Activated naive CD4-positive, alpha-beta T cell treated with anti-CD3 and anti-CD28 coated beads, Interleukin-2, amount 50 U/mL, for 24 hours (primary cell): ENCODE measurements around the gene ENTPD6.
A peak's percentile ranks its signal among the peaks of the same experiment; 100 is the strongest.
"Not testable (repeated sequence)": the region's sequence is repeated elsewhere in the genome, so short reads cannot be mapped to it uniquely, and the experiment has no call there.

ENCODE experiments used
- H3K27ac Mint-ChIP-seq: one replicate; pipeline ENCODE4 v1.8.0; 2021; ENCODE audit warnings: mild to moderate bottlenecking, mixed read lengths
- H3K27me3 Mint-ChIP-seq: one replicate; pipeline ENCODE4 v1.8.0; 2021; ENCODE audit warnings: mixed read lengths
- H3K36me3 Mint-ChIP-seq: one replicate; pipeline ENCODE4 v1.8.0; 2021; ENCODE audit warnings: mixed read lengths
- H3K4me1 Mint-ChIP-seq: one replicate; pipeline ENCODE4 v1.8.0; 2021; ENCODE audit warnings: mixed read lengths
- H3K4me3 Mint-ChIP-seq: one replicate; pipeline ENCODE4 v1.8.0; 2021; ENCODE audit warnings: mild to moderate bottlenecking, mixed read lengths
- H3K9me3 Mint-ChIP-seq: one replicate; pipeline ENCODE4 v1.8.0; 2021; ENCODE audit warnings: mixed read lengths

Gene ENTPD6

GRCh38 chr20:25178563-25179438, 16.7 kb upstream of the ENTPD6 start:
- Mint-ChIP-seq H3K27me3 (peaks cover 4% of the 10 kb centered on the region), H3K36me3 (peaks cover 6% of the 10 kb centered on the region), H3K4me1 (peaks cover 4% of the 10 kb centered on the region), H3K27ac (no peak overlapping the region), H3K9me3 (peaks cover 4% of the 10 kb centered on the region), H3K4me3 (no peak overlapping the region)

GRCh38 chr20:25179439-25180089, 15.9 kb upstream of the ENTPD6 start:
- no peak overlapping the region for H3K27ac Mint-ChIP-seq
- peaks cover 8% of the 10 kb centered on the region for H3K27me3 Mint-ChIP-seq
- peaks cover 6% of the 10 kb centered on the region for H3K9me3 Mint-ChIP-seq
- H3K36me3 Mint-ChIP-seq, result peaks cover 7% of the 10 kb centered on the region
- no peak overlapping the region for H3K4me3 Mint-ChIP-seq
- H3K4me1 Mint-ChIP-seq, result peaks cover 4% of the 10 kb centered on the region

DNA sequence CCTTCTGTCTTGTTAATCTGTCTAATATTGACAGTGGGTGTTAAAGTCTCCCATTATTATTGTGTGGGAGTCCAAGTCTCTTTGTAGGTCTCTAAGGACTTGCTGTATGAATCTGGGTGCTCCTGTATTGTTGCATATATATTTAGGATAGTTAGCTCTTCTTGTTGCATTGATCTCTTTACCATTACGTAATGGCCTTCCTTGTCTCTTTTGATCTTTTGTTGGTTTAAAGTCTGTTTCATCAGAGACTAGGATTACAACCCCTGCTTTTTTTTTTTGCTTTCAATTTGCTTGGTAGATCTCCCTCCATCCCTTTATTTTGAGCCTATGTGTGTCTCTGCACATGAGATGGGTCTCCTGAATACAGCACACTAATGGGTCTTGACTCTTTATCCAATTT, 11.1 kb upstream of the ENTPD6 start:
- peaks cover 20% of the 10 kb centered on the region for H3K27me3 Mint-ChIP-seq
- H3K4me3 Mint-ChIP-seq, result not testable (repeated sequence)

GRCh38 chr20:25187220-25187619, 8.3 kb upstream of the ENTPD6 start:
- no peak overlapping the region for H3K4me3 Mint-ChIP-seq
- no peaks in the 10 kb centered on the region for H3K4me1 Mint-ChIP-seq
- peaks cover 6% of the 10 kb centered on the region for H3K9me3 Mint-ChIP-seq
- no peak overlapping the region for H3K27ac Mint-ChIP-seq
- H3K27me3 Mint-ChIP-seq, result peaks cover 20% of the 10 kb centered on the region
- H3K36me3 Mint-ChIP-seq, result peaks cover 7% of the 10 kb centered on the region

More for the DNA sequence above, 11.1 kb upstream of the ENTPD6 start:
- H3K36me3 Mint-ChIP-seq, H3K9me3 Mint-ChIP-seq, H3K4me1 Mint-ChIP-seq, H3K27ac Mint-ChIP-seq: not testable (repeated sequence)

GRCh38 chr20:25187635-25188034, 7.9 kb upstream of the ENTPD6 start:
- Mint-ChIP-seq H3K9me3 (peaks cover 6% of the 10 kb centered on the region), H3K36me3 (peaks cover 7% of the 10 kb centered on the region), H3K4me1 (no peaks in the 10 kb centered on the region), H3K4me3 (no peak overlapping the region), H3K27ac (no peak overlapping the region), H3K27me3 (peaks cover 19% of the 10 kb centered on the region)

DNA sequence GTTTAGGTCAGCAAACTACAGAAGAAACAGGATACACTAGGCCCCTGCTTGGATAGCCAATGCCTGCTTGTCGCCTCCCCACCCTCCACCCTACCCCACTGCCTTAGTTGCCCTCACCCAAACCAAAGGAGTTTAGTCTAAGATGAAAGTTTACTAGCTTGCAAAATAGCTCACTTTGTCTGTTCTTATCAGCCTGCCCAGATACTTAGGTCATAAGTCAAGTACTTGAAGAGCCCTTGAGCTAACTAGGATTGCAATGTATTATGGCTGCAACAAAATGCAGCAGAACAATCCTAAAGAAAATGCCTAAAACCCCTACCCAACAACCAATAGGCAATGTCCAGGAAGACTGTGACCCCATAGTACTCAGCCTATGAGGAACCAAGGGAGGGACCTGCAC, 7.3 kb upstream of the ENTPD6 start:
- Mint-ChIP-seq H3K4me3 (no peak overlapping the region), H3K9me3 (peaks cover 6% of the 10 kb centered on the region), H3K4me1 (no peaks in the 10 kb centered on the region), H3K27ac (no peak overlapping the region), H3K27me3 (peaks cover 19% of the 10 kb centered on the region), H3K36me3 (peaks cover 7% of the 10 kb centered on the region)

DNA sequence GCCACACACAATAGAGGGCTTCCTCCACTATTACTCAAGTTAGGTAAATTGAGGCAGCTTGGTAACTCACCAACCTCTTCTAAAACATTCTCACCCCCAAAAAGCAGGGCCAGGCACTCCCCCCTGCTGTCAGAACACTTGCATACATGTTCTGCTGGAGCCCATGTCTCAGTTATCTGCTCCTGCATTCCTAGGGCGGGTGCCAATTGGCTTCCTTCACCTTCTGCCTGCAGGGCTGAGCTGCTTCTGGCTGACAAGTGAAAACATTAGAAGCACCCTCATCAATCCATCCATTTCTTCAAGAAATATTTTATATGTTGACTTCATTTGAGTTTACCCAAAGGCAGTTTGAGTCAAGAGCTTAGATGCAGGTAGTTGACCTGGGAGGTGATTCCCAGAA, 4.5 kb upstream of the ENTPD6 start:
- H3K27me3 Mint-ChIP-seq, result peaks cover 8% of the 10 kb centered on the region
- H3K36me3 Mint-ChIP-seq, result no peaks in the 10 kb centered on the region
- no peaks in the 10 kb centered on the region for H3K9me3 Mint-ChIP-seq
- H3K4me3 Mint-ChIP-seq, result no peak overlapping the region
- peaks cover 11% of the 10 kb centered on the region for H3K4me1 Mint-ChIP-seq
- no peak overlapping the region for H3K27ac Mint-ChIP-seq

DNA sequence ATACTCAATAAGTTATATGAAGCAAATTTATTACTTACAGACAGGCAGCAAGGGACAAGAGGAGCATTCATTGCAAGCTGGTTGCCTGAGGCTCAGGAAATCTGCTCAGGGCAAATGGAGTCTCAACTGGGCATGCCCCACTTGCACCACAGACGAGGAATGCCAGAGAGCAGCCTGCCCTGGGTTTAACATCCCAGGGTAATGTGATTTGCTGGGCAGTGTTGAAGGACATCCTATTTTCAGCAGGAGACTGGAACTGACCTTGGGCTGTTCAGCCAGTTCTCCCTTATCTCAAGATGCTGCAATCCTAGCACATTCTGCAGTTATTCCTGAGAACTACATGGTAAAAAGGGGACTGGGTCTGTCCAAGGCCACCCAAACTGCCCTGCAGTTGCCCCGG, 3.8 kb upstream of the ENTPD6 start:
- H3K27ac Mint-ChIP-seq, result no peak overlapping the region
- no peaks in the 10 kb centered on the region for H3K36me3 Mint-ChIP-seq
- H3K27me3 Mint-ChIP-seq, result peaks cover 7% of the 10 kb centered on the region
- no peaks in the 10 kb centered on the region for H3K9me3 Mint-ChIP-seq
- peaks cover 17% of the 10 kb centered on the region for H3K4me1 Mint-ChIP-seq
- H3K4me3 Mint-ChIP-seq, result no peak overlapping the region

DNA sequence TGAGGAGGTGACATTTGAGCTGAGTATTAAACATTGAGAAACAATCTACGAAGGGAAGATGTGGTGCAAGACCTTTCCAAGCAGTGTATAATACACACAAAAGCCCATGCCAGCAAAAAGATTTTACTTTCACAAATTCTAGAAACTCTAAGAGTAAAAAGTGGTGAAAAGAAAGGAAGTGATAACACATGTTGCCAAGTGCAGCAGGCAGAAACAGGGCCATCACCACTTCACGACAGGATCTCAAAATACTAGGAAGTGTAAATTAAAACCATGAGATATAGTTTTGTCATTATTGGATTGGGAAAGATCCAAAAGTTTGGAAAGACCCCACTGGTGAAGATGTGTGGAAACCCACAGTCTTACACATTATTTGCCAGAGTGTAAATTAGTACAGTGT, 1.7 kb upstream of the ENTPD6 start:
- Mint-ChIP-seq H3K27ac (no peak overlapping the region), H3K4me3 (peak overlapping the region; percentile 26), H3K36me3 (no peaks in the 10 kb centered on the region), H3K27me3 (no peaks in the 10 kb centered on the region), H3K9me3 (no peaks in the 10 kb centered on the region), H3K4me1 (peaks cover 37% of the 10 kb centered on the region)

DNA sequence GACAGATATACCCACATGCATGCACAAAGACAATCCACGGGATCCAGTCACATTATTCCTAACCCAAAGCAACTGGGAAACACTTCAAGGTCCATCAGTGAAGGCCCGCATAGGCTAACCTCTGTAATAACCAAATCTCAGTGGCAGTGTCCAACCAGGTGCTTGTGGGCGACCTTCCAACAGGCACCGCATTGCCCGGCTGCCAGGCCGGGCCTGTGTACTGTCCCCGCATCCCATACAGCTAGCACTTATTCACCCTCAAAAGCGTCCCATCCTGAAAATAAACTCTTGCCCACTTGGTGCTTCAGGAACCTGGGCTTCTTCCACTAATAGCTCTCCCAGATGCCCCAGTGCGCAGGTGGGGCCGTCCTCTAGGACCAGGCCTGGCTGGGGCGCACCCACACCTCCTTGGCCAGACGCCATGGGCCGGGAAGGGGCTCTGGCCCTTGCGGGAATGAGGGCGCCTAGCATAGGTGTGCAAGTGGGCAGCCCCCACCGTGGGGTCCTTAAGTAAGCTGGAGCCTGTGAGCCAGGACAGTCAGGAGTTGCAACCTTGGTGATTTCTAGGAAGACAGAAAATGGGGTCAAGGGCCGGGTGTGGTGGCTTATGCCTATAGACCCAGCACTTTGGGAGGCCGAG, 1.1 kb upstream of the ENTPD6 start:
- H3K27ac Mint-ChIP-seq, result no peak overlapping the region
- no peaks in the 10 kb centered on the region for H3K9me3 Mint-ChIP-seq
- no peaks in the 10 kb centered on the region for H3K36me3 Mint-ChIP-seq
- peak overlapping the region; percentile 94 for H3K4me3 Mint-ChIP-seq
- peaks cover 43% of the 10 kb centered on the region for H3K4me1 Mint-ChIP-seq
- no peaks in the 10 kb centered on the region for H3K27me3 Mint-ChIP-seq

GRCh38 chr20:25195962-25196785, 662 bp downstream of the ENTPD6 start:
- no peaks in the 10 kb centered on the region for H3K27me3 Mint-ChIP-seq
- peaks cover 3% of the 10 kb centered on the region for H3K36me3 Mint-ChIP-seq
- H3K4me1 Mint-ChIP-seq, result peaks cover 60% of the 10 kb centered on the region
- no peaks in the 10 kb centered on the region for H3K9me3 Mint-ChIP-seq
- H3K4me3 Mint-ChIP-seq, result peak overlapping the region; percentile 94
- peak overlapping the region; percentile 79 for H3K27ac Mint-ChIP-seq

DNA sequence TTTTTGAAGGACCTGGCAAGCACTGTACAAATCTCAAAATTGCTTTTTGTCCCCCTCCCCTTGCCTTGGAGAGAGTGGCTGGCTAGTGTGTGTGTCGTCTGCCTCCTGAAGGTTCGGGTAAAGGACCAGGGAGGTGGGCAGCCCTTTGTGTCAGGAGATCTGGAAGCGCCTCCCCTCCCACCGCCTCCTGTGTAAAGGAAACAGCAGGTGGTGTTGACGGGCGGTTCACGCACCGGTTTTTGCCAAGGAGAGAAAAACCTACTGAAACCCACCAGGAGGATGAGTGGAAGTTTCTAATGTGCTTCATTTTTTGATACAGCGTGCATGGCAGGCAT, 1.2 kb downstream of the ENTPD6 start:
- peak overlapping the region; percentile 94 for H3K4me3 Mint-ChIP-seq
- H3K9me3 Mint-ChIP-seq, result no peaks in the 10 kb centered on the region
- no peaks in the 10 kb centered on the region for H3K27me3 Mint-ChIP-seq
- peaks cover 3% of the 10 kb centered on the region for H3K36me3 Mint-ChIP-seq
- peaks cover 65% of the 10 kb centered on the region for H3K4me1 Mint-ChIP-seq
- H3K27ac Mint-ChIP-seq, result peak overlapping the region; percentile 79

- Mint-ChIP-seq H3K9me3 (no peaks in the 10 kb centered on the region), H3K27ac (peak overlapping the region; percentile 31), H3K4me3 (peak overlapping the region; percentile 94), H3K4me1 (peaks cover 70% of the 10 kb centered on the region), H3K27me3 (no peaks in the 10 kb centered on the region), H3K36me3 (peaks cover 3% of the 10 kb centered on the region)
These were observed 1.8 kb downstream of the ENTPD6 start for GRCh38 chr20:25197183-25197869.

DNA sequence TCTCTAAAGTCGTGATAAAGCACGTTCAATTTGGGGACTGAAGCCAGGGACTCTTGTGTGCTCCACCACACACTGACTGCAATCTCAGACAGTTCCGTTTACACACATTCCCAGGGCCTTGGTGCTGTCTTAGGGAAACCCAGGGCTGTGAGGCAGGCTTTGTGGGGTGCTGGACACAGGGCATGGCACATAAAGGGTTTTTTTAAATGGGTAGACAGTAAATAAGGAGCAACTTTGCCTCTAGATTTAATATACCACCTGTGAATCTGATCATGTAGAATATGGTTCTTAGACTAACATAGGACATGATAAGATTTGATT, 2.3 kb downstream of the ENTPD6 start:
- no peak overlapping the region for H3K27ac Mint-ChIP-seq
- H3K27me3 Mint-ChIP-seq, result no peaks in the 10 kb centered on the region
- H3K9me3 Mint-ChIP-seq, result no peaks in the 10 kb centered on the region
- H3K36me3 Mint-ChIP-seq, result peaks cover 3% of the 10 kb centered on the region
- H3K4me3 Mint-ChIP-seq, result peak overlapping the region; percentile 94
- H3K4me1 Mint-ChIP-seq, result peaks cover 75% of the 10 kb centered on the region
